ENCODE results near the gene ENTPD3.

ENTPD3 gene

DNA sequence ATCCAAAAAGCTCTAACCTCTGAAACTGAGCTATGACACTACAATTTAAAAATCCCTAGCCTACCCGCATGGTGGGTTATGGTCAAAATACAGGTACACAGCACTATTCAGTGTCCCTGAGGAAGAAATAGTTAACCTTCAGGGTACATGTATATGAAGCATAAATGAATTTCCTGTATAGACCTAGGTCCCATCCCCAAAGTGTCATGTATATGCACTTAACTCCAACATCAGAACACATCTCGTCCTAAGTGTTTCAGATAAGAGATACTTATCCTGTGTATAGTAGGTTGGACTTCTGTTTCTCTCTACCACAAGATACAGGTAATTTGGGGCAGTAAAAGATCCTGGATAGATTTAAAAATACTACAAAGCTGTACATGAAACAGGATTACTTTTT, 76.6 kb downstream of the ENTPD3 start:
- DNase-seq: no peak

DNA sequence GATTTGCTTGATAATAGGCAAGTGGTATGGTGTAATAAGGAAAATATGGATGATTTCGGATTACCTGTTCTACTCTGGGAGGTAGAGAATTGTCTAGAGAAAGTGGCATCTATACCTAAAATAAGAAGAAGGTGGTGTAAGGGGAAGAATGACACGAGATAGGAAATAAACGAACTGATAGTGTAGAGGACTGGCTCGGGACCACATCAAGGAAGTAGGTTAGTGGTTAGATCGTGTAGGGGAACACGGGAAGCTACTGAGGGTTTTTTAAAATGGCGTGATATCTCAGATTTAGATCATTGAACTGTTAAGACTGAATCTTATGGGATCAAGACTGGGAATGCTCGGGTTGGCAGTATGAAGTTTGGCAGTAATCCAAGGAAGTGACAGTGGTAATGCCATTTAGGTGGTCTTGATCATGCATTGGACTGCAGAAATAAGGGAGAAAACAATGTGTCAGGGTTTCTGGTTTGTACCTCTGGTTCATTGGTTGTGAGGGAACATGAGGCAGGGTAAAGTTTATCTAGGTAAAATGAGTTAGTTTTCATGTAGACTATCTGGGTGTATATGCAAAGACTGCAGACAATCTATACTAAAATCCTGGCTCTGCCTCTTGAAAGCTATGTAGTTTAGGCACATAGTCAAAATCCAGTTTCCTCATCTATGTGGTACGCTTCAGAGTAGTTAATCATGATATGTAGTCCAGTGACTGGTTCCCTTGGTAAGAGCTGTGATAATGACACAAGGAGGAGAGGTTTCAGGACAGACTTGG, 77.5 kb downstream of the ENTPD3 start:
- peak; percentile 62 for DNase-seq

DNA sequence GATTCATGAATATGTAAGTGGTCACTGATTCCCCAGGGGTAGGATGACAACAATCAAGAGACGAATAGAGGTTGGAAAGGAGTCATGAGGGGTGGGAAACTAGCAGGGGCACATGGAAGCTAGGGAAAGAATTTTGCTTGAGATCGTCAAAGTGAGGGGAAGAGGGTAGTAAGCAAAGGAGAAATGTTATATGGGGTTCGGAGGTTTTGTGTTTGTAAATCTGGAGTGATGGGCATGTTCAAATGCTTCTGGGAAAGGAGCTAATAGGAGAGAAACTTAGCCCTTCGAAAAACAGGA, 78.1 kb downstream of the ENTPD3 start:
- DNase-seq: no peak

DNA sequence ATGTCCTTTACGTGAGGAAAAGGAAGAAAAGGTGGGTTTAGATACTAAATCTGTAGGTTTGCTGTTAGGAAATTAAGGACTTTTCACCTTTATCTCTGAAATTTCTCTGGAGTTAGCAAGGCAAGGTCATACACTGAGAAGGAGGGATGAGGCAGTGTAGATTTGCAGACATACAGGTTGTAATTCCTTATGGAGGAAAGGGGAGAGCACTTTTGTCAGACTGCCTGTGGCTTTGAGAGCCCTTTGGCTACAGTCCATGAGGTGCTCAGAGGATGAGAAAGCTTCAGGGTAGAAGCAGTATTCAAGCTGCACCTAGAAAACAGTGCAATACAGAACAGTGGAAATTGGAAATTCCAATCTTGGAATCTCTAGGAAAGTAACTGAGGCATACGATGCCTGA, 78.5 kb downstream of the ENTPD3 start:
- DNase-seq: no peak

DNA sequence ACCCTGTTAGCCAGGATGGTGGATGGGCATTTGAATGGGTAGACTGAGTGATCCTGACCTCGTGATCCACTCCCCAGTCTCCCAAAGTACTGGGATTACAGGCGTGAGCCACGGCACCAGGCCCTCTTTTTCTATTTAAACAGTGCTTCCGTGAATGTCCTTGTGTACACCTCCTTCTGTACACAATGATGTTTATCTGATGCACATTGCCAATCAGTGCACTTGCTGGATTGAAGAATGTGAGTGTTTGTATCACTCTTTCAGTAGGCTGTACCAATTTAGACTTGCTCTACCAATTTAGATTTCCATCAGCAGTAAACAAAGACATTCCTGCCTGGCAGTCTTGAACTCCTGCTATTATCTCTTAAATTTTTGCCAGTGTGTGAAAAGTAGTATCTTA, 81.0 kb downstream of the ENTPD3 start:
- no peak for DNase-seq

DNA sequence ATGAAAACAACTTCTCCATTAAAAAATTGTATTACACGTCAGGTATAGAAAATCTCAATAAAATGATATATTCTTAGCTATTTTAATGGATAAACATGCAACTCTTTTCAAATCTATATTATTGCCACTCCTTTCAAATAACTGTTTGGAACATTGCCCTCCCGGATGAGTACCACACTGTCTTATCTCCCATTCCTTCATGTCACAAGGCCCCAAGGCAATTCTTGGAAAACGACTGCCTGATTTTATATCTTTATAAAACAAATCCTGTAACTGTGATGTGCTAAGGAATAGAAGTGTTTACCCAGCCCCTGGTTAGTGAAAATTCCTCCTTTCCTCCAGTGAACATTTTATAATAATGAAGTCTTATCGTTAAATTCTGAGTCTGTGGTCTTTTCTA, 83.7 kb downstream of the ENTPD3 start:
- no peak for DNase-seq

DNA sequence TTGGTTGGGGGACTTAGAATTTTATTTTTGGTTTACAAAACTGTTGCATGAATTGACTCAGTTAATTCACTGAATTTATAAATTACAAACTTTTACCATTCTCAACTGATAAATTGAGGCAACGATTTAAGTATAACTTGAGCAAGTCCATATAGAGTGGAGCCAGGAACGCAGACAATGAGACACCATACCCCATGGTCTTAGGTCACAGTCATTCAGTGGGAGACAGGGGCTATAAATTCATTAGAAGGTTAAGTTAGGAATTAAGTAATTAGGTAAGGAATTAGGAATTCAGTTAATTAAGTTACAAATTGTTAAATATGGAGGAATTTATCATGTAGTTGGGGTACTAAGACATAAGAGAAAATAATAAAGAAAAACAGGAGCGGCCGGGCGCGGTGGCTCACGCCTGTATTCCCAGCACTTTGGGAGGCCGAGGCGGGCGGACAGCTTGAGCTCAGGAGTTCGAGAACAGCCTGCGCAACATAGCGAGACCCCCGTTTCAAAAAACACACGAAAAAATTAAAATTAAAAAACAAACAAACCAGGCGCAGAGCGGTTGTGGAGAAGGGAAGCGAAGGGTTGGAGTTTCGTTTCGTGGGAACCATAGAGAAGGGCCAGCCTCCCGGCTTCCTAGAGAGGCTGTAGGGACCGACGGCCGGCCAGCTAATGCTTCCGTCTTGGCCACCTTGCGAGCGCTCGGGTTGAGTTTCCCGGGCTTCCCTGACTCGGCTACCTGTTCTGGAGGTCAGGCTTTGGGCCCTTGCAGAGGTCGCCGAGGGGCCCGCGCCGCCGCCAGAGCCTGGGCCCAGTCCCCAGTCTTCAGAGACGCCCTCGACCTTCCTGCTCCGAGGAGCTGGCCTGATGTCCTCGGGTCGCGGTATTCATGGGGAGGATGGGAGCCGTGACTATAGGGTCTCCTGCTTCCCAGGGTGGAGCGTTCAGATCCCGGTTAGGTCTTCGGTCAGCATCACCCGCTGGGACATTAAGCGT, 89.8 kb downstream of the ENTPD3 start, which contains the start of gene ZNF619:
ZNF619 (plus strand) TSS at position 645 of the 993 bp plus-strand sequence. CDS start 858 bp downstream, outside the sequence.
- peak; percentile 77 for DNase-seq

DNA sequence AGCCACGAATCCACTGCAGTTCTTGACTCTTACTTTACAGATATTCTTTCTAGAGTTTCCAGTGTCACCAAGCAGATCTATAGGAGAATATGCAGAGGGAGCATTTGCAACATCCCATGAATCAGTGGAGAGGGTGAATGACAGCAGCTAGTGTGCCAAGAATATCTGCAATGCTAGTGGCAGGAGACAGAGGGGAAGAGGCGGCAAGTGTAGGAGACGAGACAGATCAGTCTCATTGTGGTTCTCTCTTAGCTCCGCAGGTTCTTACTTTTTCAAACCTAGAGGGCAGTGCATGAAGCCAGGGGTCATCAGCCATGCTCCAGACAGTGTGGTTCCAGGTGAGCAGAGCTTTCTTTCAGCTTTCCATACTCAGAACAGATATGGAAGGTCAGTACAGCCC, 90.7 kb downstream of the ENTPD3 start:
- DNase-seq: no peak
